Fibroblast of the aortic adventitia (primary cell): Measurements from ENCODE around the gene TMX3. TPM values are rescaled to one million over a fixed set of nuclear protein-coding genes. Genes with fewer than 3 reads are reported as not detected.

Experiments used
- DNase-seq: peaks from one replicate; pipeline ENCODE4 v3.0.0-alpha.2; 2010; ENCODE audit warnings: low read depth
- H3K4me3 ChIP-seq: 2 replicates; pipeline ENCODE4 v1.5.1; 2011; ENCODE audit warnings: low read depth, mild to moderate bottlenecking, control low read depth, low read length, moderate library complexity
- CTCF ChIP-seq: IDR thresholded peaks from 2 replicates; pipeline ENCODE4 v1.5.1; 2011; ENCODE audit warnings: mild to moderate bottlenecking, low read length, control low read depth, inconsistent platforms; ENCODE audit not compliant: insufficient read depth
- total RNA-seq: library from RNA; depleted of rRNA; stranded (reverse); fragments of >200 nt; gene quantifications from 2 replicates; pipeline ENCODE4 v1.2.3, GENCODE V29; 2012; ENCODE audit warnings: low replicate concordance

TMX3 gene
- total RNA-seq, 1 donor: 93.3 TPM

GRCh38 chr18:68714366-68714711, 569 bp downstream of the TMX3 start:
- no peak for DNase-seq
- peak overlapping the region; percentile 92 for H3K4me3 ChIP-seq
- no peak for TF ChIP-seq CTCF

DNA sequence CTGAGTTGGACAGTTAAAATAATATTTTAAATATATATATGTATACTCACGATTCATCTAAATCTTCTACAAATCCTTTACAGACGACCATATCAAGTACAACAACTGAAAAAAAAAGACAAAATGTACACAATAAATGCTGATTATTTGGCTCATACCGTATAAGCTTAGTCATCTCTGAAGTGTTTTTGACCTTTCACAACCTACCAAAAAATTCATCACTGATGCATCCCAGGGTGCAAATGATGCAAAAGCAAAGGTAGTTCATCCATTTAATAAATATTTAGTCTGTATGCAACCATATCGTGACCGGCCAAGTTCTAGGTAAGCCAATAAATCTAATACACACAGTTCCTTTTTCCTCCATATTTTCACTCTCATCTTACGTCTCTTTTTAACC, 1.1 kb downstream of the TMX3 start:
- no peak for DNase-seq

DNA sequence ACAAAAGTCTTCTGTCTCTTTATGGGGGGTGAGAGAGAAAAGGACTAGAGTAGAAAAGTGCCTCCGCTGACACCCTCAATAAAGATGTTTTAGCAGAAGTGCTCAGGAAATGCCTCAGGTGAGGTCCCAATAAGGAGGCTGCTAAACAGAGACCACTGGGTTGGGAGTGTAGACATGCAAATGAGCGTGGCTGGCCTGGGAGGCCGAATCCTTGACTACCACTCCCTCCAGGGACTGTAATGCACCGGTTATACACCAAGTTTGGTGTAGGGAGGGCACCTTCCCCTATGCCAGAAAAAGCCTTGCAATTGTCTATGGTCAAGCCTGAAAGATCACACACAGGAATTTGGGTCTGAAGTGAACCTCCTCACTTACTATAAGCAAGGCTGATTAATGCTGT, 1.8 kb downstream of the TMX3 start:
- H3K4me3 ChIP-seq: peak overlapping the region; percentile 32
- no peak for TF ChIP-seq CTCF
- no peak for DNase-seq

More for the DNA sequence above, 1.1 kb downstream of the TMX3 start:
- TF ChIP-seq CTCF: no peak
- peak overlapping the region; percentile 92 for H3K4me3 ChIP-seq

- H3K4me3 ChIP-seq: no peak overlapping the region
- TF ChIP-seq CTCF: no peak
- DNase-seq: no peak
These were observed 7.3 kb downstream of the TMX3 start for GRCh38 chr18:68707646-68708045.

DNA sequence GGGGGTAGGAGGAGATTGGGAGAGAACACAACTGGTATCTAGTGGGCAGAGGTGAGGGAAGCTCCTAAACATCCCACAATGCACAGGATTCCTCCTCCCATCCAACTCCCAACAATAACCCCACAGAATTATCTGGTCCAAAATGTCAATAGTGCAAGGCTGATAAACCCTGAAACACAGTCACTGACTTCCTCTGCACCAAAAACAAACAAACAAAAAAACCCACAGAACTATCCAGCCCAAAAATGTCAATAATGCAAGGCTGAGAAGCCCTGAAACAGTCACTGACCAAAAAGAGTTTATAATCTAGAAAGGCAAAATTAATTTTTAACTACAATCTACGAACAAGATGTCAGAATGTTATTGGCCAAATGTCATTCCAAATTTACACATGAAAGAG, 9.8 kb downstream of the TMX3 start:
- no peak overlapping the region for H3K4me3 ChIP-seq
- DNase-seq: no peak
- TF ChIP-seq CTCF: no peak

- TF ChIP-seq CTCF: no peak
- H3K4me3 ChIP-seq: no peak overlapping the region
- DNase-seq: no peak
These were observed 11.6 kb downstream of the TMX3 start for GRCh38 chr18:68703326-68703725.

GRCh38 chr18:68701353-68701752, 13.6 kb downstream of the TMX3 start:
- DNase-seq: no peak
- no peak overlapping the region for H3K4me3 ChIP-seq
- no peak for TF ChIP-seq CTCF
